ENCODE results near the gene MBD3. TPM values are rescaled to one million over a fixed set of nuclear protein-coding genes. Genes with fewer than 3 reads are reported as not detected.

MBD3 gene
- total RNA-seq, 1 experiment from 2014 or later: 128 TPM

DNA sequence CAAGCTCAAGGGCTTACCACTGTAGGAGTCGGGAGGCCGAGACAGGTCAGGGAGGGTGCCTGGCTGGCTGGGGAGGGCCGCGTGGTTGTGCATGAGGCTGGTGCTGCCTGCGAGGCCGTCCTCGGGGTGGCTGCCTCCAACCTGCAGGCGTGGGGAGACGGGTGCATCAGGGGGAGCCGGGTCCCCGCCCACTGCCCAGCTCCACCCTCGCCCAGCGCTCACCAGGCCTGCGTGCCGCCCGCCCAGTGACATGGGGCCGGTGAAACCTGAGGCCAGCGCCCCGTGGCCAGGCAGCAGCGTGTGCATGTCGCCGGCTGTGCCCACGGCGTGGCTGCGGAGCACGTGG is 26.4 kb upstream of the MBD3 start:
- no peak for DNase-seq
- Histone ChIP-seq H3K23me2 (ENCODE audit: insufficient read length, low read depth, low read length, poor library complexity, severe bottlenecking) (no peaks in the 10 kb centered on the region), H4K91ac (ENCODE audit: insufficient read length, low read depth, low read length) (no peak overlapping the region), H2BK120ac (ENCODE audit: low read depth, low read length, poor library complexity, severe bottlenecking) (no peak overlapping the region), H3K4me1 (ENCODE audit: insufficient read depth, low read length) (no peaks in the 10 kb centered on the region), H4K20me1 (ENCODE audit: control insufficient read depth, insufficient read depth, insufficient read length) (no peaks in the 10 kb centered on the region), H3K4ac (ENCODE audit: low read depth, low read length) (no peak overlapping the region), H3K27me3 (ENCODE audit: insufficient read depth, low read length) (no peaks in the 10 kb centered on the region), H2AFZ (ENCODE audit: low read length) (no peak overlapping the region), H3K56ac (ENCODE audit: insufficient read length, low read depth, low read length) (no peak overlapping the region), H4K5ac (ENCODE audit: insufficient read length, low read depth, low read length) (no peak overlapping the region), H3K18ac (ENCODE audit: insufficient read length, low read depth, low read length) (no peak overlapping the region), H3K9me3 (ENCODE audit: control insufficient read depth, low read depth, low read length) (no peaks in the 10 kb centered on the region), H2BK12ac (ENCODE audit: insufficient read length, low read depth, low read length) (no peak overlapping the region), H3K27ac (ENCODE audit: insufficient read length, low read depth, low read length) (no peak overlapping the region), H2AK5ac (ENCODE audit: insufficient read length, low read length) (no peak overlapping the region), H2BK15ac (ENCODE audit: low read depth, low read length) (no peak overlapping the region), H3K23ac (ENCODE audit: insufficient read length, low read depth, low read length) (no peak overlapping the region), H2BK5ac (ENCODE audit: insufficient read length, low read length) (no peak overlapping the region), H3K79me2 (ENCODE audit: insufficient read depth, low read length) (no peaks in the 10 kb centered on the region), H3K9ac (ENCODE audit: extremely low read depth, insufficient read length, low read length) (no peak overlapping the region), H3K4me2 (ENCODE audit: insufficient read depth, insufficient read length, low read length) (no peak overlapping the region), H4K8ac (replicated peaks; ENCODE audit: insufficient read length, low read depth, low read length) (no peak overlapping the region), H3T11ph (ENCODE audit: low read length) (no peak overlapping the region), H3K79me1 (ENCODE audit: insufficient read depth, low read depth, low read length, poor library complexity, severe bottlenecking) (peaks cover 4% of the 10 kb centered on the region), H3K14ac (ENCODE audit: insufficient read depth, low read length) (no peak overlapping the region), H2BK20ac (ENCODE audit: low read depth, low read length, poor library complexity, severe bottlenecking) (no peak overlapping the region)
- H3K36me3 Mint-ChIP-seq (ENCODE audit: insufficient read depth in 1 of 3, low read depth in 3 of 3): peaks cover 44 to 76% (median 76%) of the 10 kb centered on the region in 3 experiments; a peak in 6 of 7 replicates
- H3K4me1 Mint-ChIP-seq: peaks cover 5 to 19% of the 10 kb centered on the region in 2 experiments
- no peaks in the 10 kb centered on the region for H3K27me3 Mint-ChIP-seq (ENCODE audit: low read depth)
- no peak for TF ChIP-seq CTCF (conservative IDR thresholded peaks at IDR 0.05)
- no peaks in the 10 kb centered on the region for H3K9me3 Mint-ChIP-seq
- WGBS (ENCODE audit: extremely low coverage, insufficient read length, low lambda C conversion rate): no CpG with 5 or more reads among the region's 26 CpGs
- 0 out of 7 replicates have a peak overlapping the region, but pooled peaks of 1 of the 3 experiments have one; percentile 86 for H3K27ac Mint-ChIP-seq
- H3K4me3 Mint-ChIP-seq: no peak overlapping the region

Data from H9 (cell line).